ENCODE data around the gene WHRN.

DNA sequence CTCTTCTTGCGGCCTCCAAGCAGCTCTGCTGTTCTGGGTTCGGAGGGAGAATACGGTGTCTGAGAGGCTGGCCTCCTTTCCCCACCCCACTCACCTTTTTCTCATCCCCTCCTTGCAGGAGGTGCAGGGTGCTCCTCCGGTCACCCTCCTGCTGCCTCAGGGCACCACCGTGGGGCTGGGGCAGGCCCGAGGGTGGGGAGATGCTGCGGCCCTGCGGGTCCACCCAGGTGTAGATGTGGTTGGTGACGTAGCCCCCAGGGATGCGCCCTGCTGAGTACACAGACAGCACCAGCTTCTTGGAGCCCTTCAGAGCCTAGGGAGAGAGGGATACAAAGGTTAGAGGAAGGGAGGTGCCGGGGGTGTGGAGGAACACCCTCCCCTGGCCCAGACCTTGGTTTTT, 26.8 kb downstream of the WHRN start:
- TF ChIP-seq ZNF396 (CRISPR knock-in tag; IDR thresholded peaks at IDR 0.05; ENCODE audit: borderline replicate concordance), result no peak
- TF ChIP-seq, protein P1, sequence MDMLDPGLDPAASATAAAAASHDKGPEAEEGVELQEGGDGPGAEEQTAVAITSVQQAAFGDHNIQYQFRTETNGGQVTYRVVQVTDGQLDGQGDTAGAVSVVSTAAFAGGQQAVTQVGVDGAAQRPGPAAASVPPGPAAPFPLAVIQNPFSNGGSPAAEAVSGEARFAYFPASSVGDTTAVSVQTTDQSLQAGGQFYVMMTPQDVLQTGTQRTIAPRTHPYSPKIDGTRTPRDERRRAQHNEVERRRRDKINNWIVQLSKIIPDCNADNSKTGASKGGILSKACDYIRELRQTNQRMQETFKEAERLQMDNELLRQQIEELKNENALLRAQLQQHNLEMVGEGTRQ (CRISPR knock-in tag; IDR thresholded peaks at IDR 0.05), result no peak
- TF ChIP-seq, protein P2, sequence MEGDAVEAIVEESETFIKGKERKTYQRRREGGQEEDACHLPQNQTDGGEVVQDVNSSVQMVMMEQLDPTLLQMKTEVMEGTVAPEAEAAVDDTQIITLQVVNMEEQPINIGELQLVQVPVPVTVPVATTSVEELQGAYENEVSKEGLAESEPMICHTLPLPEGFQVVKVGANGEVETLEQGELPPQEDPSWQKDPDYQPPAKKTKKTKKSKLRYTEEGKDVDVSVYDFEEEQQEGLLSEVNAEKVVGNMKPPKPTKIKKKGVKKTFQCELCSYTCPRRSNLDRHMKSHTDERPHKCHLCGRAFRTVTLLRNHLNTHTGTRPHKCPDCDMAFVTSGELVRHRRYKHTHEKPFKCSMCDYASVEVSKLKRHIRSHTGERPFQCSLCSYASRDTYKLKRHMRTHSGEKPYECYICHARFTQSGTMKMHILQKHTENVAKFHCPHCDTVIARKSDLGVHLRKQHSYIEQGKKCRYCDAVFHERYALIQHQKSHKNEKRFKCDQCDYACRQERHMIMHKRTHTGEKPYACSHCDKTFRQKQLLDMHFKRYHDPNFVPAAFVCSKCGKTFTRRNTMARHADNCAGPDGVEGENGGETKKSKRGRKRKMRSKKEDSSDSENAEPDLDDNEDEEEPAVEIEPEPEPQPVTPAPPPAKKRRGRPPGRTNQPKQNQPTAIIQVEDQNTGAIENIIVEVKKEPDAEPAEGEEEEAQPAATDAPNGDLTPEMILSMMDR (IDR thresholded peaks at IDR 0.05), result no peak
- TF ChIP-seq TEAD1 (CRISPR knock-in tag; IDR thresholded peaks at IDR 0.05), result no peak
